Spleen (tissue), 7 donors: ENCODE measurements around the gene SLX4.

Experiments
- CTCF ChIP-seq, 11 experiments: fragments of 200-600 bp in 7 of 11; fragments of 450-650 bp in 4 of 11; sonication (generic) in 4 of 11; IDR thresholded peaks in 8 of 11; conservative IDR thresholded peaks in 3 of 11; 1 replicate in 7 of 11; 2 replicates in 4 of 11; pipeline versions ENCODE4 v1.4.0 to v1.8.0; 2016 to 2021; ENCODE audit warnings: antibody characterized with exemption in 11 of 11, inconsistent platforms in 4 of 11, mild to moderate bottlenecking in 1 of 11
- POLR2A ChIP-seq, 3 donors: fragments of 450-650 bp; IDR thresholded peaks; one replicate each; pipeline ENCODE4 v1.5.1; 2017; ENCODE audit warnings: antibody characterized with exemption in 3 of 3, mild to moderate bottlenecking in 1 of 3
- donor health status: DM: no; HTN: no; CAD: no; lungs with moderate emphysema.
- donor health status: DM: no; HTN: no; CAD: no.
- donor health status: DM: no; HTN: no; CAD: no.

- TF ChIP-seq CTCF (IDR thresholded peaks at IDR 0.05 in 8 of 11, conservative IDR thresholded peaks at IDR 0.05 in 3 of 11) (no peak), POLR2A (IDR thresholded peaks at IDR 0.05) (no peak)
These were observed 30.7 kb downstream of the SLX4 start for GRCh38 chr16:3580686-3581085.
